MCF 10A (cell line): ENCODE results near the gene RSAD2. TPM values are rescaled to one million over a fixed set of nuclear protein-coding genes. Genes with fewer than 3 reads are reported as not detected.
"Not testable (repeated sequence)": the region's sequence is repeated elsewhere in the genome, so short reads cannot be mapped to it uniquely, and the experiment has no call there.

Experiments
- BruUV-seq: library from RNA; stranded (reverse); fragments of 400-500 nt; replicated peaks from 2 replicates; lab custom pipeline; 2021; lab: Mats Ljungman, UMichigan
- CTCF ChIA-PET: fragments of 300-600 bp; sonication (Branson Sonifier 250); formaldehyde crosslinking; extraction: SDS; loops from one replicate; lab custom pipeline; 2021; ENCODE audit warnings: antibody characterized with exemption, inconsistent platforms; lab: Yijun Ruan, JAX
- POLR2A ChIA-PET: fragments of 300-600, 350-650 bp; sonication (Branson Sonifier 250); formaldehyde crosslinking; extraction: SDS; loops from one replicate; lab custom pipeline; 2020; ENCODE audit warnings: antibody characterized with exemption, inconsistent platforms; lab: Yijun Ruan, JAX
- DNase-seq: peaks from one replicate; pipeline ENCODE4 v3.0.0-alpha.2; 2018; ENCODE audit not compliant: unreplicated experiment
- H3K27ac Mint-ChIP-seq: one replicate; pipeline ENCODE4 v1.8.0; 2022; ENCODE audit warnings: mild to moderate bottlenecking, low read depth, mixed read lengths; ENCODE audit not compliant: unreplicated experiment
- H3K27me3 Mint-ChIP-seq: one replicate; pipeline ENCODE4 v1.8.0; 2022; ENCODE audit warnings: mixed read lengths; ENCODE audit not compliant: insufficient read depth, unreplicated experiment
- H3K36me3 Mint-ChIP-seq: one replicate; pipeline ENCODE4 v1.8.0; 2022; ENCODE audit warnings: mild to moderate bottlenecking, moderate library complexity, mixed read lengths; ENCODE audit not compliant: insufficient read depth, unreplicated experiment
- H3K4me1 Mint-ChIP-seq: one replicate; pipeline ENCODE4 v1.8.0; 2022; ENCODE audit warnings: mixed read lengths; ENCODE audit not compliant: insufficient read depth, unreplicated experiment
- H3K4me3 Mint-ChIP-seq: one replicate; pipeline ENCODE4 v1.8.0; 2022; ENCODE audit warnings: mild to moderate bottlenecking, moderate library complexity, mixed read lengths; ENCODE audit not compliant: unreplicated experiment
- H3K9me3 Mint-ChIP-seq: one replicate; pipeline ENCODE4 v1.8.0; 2022; ENCODE audit warnings: mixed read lengths; ENCODE audit not compliant: unreplicated experiment
- CTCF ChIP-seq: fragments of 200-600 bp; IDR thresholded peaks from one replicate; pipeline ENCODE4 v1.8.0; 2022; ENCODE audit warnings: antibody characterized with exemption, mild to moderate bottlenecking; ENCODE audit not compliant: unreplicated experiment
- intact Hi-C: fragments of 100-400 bp; cut with micrococcal nuclease; formaldehyde crosslinking; loops from 2 replicates; pipeline ENCODE4 v1.14.1; 2022
- total RNA-seq: library from RNA; stranded (reverse); gene quantifications from 2 replicates; pipeline ENCODE4 v1.2.3, GENCODE V29; 2022

Gene RSAD2
- total RNA-seq, 1 experiment from 2014 or later = 0.09 TPM

- no peaks in the 10 kb centered on the region for H3K27me3 Mint-ChIP-seq
- H3K4me3 Mint-ChIP-seq = no peak overlapping the region
- DNase-seq = peak; percentile 50
- ChIA-PET POLR2A (no interaction called here), CTCF (interaction anchor here (0.7 to 0.9 kb wide), 3 partner anchors 10 to 188 kb away, joined by 3 to 4 read pairs (median 4); partner anchors contain the start of gene CMPK2)
- peaks cover 6% of the 10 kb centered on the region for H3K36me3 Mint-ChIP-seq
- H3K4me1 Mint-ChIP-seq = peaks cover 7% of the 10 kb centered on the region
- intact Hi-C loops = no loop called here
- no peak for TF ChIP-seq CTCF
- no peak overlapping the region for H3K27ac Mint-ChIP-seq
- H3K9me3 Mint-ChIP-seq = peaks cover 21% of the 10 kb centered on the region
- no TSS peak for BruUV-seq
Observed at GRCh38 chr2:6855860-6856547, 21.6 kb upstream of the RSAD2 start.

GRCh38 chr2:6856548-6856920 is 21.0 kb upstream of the RSAD2 start:
- Mint-ChIP-seq H3K27ac (no peak overlapping the region), H3K9me3 (peaks cover 21% of the 10 kb centered on the region), H3K4me3 (no peak overlapping the region), H3K4me1 (peaks cover 7% of the 10 kb centered on the region), H3K27me3 (no peaks in the 10 kb centered on the region), H3K36me3 (peaks cover 6% of the 10 kb centered on the region)
- intact Hi-C loops = no loop called here
- TF ChIP-seq CTCF = no peak
- ChIA-PET POLR2A (interaction anchor here (0.7 kb wide), 1 partner anchor 220 kb away, joined by 3 read pairs; no protein-coding TSS in a partner anchor), CTCF (interaction anchor here (0.7 to 2.1 kb wide), 3 partner anchors 8 to 1752 kb away, joined by 3 to 9 read pairs (median 7); partner anchors contain the start of gene CMPK2)
- DNase-seq = peak; percentile 30
- no TSS peak for BruUV-seq

- CTCF ChIA-PET = interaction anchor here (2.1 kb wide), 1 partner anchor 10 kb away, joined by 7 read pairs; no protein-coding TSS in a partner anchor
- BruUV-seq, H3K36me3 Mint-ChIP-seq, DNase-seq, H3K27ac Mint-ChIP-seq, H3K4me3 Mint-ChIP-seq, intact Hi-C loops, H3K4me1 Mint-ChIP-seq, POLR2A ChIA-PET, H3K27me3 Mint-ChIP-seq: not testable (repeated sequence)
- H3K9me3 Mint-ChIP-seq = peaks cover 21% of the 10 kb centered on the region
Observed at GRCh38 chr2:6858466-6859027, 19.0 kb upstream of the RSAD2 start.

- Mint-ChIP-seq H3K27ac (no peak overlapping the region), H3K9me3 (peaks cover 21% of the 10 kb centered on the region), H3K36me3 (peaks cover 3% of the 10 kb centered on the region), H3K4me1 (peaks cover 7% of the 10 kb centered on the region), H3K4me3 (no peak overlapping the region), H3K27me3 (no peaks in the 10 kb centered on the region)
- intact Hi-C loops = no loop called here
- BruUV-seq = no TSS peak
- CTCF ChIA-PET = no interaction called here
- no peak for DNase-seq
- POLR2A ChIA-PET = no interaction called here
- no peak for TF ChIP-seq CTCF
Observed at GRCh38 chr2:6860296-6860695, 17.3 kb upstream of the RSAD2 start.
